PFSK-1 (cell line): Measurements from ENCODE around the gene WNK2.

ENCODE experiments used
- FOXP2 ChIP-seq: optimal IDR thresholded peaks from 2 replicates; pipeline ENCODE3; 2011; ENCODE audit warnings: borderline replicate concordance, control low read depth, inconsistent platforms; ENCODE audit not compliant: insufficient read depth; ENCODE audit errors: extremely low read length, extremely low read depth
- POLR2AphosphoS5 ChIP-seq: IDR thresholded peaks from 2 replicates; pipeline ENCODE4 v1.6.1; 2012; ENCODE audit warnings: low read depth, mild to moderate bottlenecking, control low read depth, low read length, moderate library complexity
- SIN3A ChIP-seq: IDR thresholded peaks from 2 replicates; pipeline ENCODE4 v1.6.1; 2012; ENCODE audit warnings: mild to moderate bottlenecking, low read length, moderate library complexity, borderline replicate concordance; ENCODE audit not compliant: insufficient read depth
- TAF1 ChIP-seq: IDR thresholded peaks from 2 replicates; pipeline ENCODE4 v1.6.1; 2012; ENCODE audit warnings: low read length, control low read depth, borderline replicate concordance; ENCODE audit not compliant: insufficient read depth
- TF ChIP-seq, protein P1 (sequence below), 2 experiments: IDR thresholded peaks; 2 replicates each; pipeline versions ENCODE4 v1.6.1 to v1.8.0; 2011 to 2012; ENCODE audit warnings: low read depth in 2 of 2, low read length in 2 of 2, control low read depth in 1 of 2, inconsistent platforms in 1 of 2, mild to moderate bottlenecking in 1 of 2, moderate library complexity in 1 of 2; ENCODE audit not compliant: insufficient read depth in 1 of 2

DNA sequence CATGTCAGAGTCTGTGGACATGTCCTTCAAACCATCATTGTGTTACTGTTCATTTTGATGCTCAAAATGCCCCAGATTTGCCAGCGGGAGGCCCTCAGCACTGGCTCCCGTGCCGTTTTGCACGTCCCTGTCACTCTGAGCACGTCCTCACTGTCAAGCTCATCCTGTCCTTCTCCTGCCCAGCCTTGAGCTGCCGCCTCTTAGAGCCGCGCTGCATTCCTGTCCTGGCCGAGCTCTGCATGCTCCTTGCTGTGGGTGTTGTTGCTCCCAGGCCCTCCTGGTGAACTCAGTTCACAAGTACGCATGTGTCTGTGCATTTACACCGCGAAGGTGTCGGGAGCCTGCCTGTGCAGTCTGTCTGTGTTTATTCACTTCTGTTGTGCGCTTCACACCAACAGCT is 62.2 kb downstream of the WNK2 start:
- no peak for TF ChIP-seq SIN3A
- TF ChIP-seq, protein P1, sequence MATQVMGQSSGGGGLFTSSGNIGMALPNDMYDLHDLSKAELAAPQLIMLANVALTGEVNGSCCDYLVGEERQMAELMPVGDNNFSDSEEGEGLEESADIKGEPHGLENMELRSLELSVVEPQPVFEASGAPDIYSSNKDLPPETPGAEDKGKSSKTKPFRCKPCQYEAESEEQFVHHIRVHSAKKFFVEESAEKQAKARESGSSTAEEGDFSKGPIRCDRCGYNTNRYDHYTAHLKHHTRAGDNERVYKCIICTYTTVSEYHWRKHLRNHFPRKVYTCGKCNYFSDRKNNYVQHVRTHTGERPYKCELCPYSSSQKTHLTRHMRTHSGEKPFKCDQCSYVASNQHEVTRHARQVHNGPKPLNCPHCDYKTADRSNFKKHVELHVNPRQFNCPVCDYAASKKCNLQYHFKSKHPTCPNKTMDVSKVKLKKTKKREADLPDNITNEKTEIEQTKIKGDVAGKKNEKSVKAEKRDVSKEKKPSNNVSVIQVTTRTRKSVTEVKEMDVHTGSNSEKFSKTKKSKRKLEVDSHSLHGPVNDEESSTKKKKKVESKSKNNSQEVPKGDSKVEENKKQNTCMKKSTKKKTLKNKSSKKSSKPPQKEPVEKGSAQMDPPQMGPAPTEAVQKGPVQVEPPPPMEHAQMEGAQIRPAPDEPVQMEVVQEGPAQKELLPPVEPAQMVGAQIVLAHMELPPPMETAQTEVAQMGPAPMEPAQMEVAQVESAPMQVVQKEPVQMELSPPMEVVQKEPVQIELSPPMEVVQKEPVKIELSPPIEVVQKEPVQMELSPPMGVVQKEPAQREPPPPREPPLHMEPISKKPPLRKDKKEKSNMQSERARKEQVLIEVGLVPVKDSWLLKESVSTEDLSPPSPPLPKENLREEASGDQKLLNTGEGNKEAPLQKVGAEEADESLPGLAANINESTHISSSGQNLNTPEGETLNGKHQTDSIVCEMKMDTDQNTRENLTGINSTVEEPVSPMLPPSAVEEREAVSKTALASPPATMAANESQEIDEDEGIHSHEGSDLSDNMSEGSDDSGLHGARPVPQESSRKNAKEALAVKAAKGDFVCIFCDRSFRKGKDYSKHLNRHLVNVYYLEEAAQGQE (IDR thresholded peaks at IDR 0.05; ENCODE audit: insufficient read depth in 1 of 2, low read depth in 2 of 2, low read length in 2 of 2), result no peak
- no peak for TF ChIP-seq TAF1
- TF ChIP-seq POLR2AphosphoS5, result no peak
- no peak for TF ChIP-seq FOXP2
